GM19467 (cell line): ENCODE measurements around the gene TNNC2.
"Not testable (repeated sequence)": the region's sequence is repeated elsewhere in the genome, so short reads cannot be mapped to it uniquely, and the experiment has no call there.

Source experiments
- ATAC-seq: cut with Tn5 transposase; IDR thresholded peaks from one replicate; pipeline ENCODE4 v1.9.1; 2021; ENCODE audit warnings: mild to moderate bottlenecking, moderate library complexity; ENCODE audit not compliant: unreplicated experiment

Gene TNNC2

DNA sequence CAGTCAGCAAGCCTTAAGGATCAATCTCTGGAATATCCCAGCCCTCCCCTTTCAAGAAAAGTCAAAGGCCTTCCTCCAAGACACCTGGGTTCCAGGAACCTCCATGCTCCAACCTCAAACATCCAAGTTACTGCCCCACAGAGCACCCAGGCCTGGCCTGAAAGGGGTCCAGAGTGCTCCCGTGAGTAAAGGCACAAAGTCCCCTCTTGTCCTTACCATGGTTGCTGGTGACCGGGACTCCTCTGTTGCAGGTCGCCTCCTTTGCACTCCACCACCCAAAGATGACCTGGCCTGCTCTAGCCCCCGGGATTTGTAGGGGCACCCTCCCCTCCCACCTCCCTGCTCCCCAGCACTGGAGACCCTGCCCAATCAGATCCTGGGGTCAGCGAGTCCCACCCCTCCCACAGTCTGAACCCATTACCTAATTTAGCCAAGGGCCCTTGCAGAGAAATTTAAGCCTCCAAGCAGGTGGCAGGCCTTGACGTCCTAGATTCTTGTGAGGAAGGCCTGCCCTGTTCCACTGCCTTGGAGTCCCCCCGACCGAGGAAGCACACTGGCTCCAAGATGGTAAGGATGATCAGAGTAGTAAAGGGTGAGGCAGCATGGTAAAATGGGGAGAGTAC lies at the start of gene TNNC2:
Gene TNNC2 (minus strand): TSS at position 283 of the 623 bp plus-strand sequence. CDS start 64 bp downstream, at position 219.
- ATAC-seq, result no peak

GRCh38 chr20:45874576-45874975 lies 47.5 kb upstream of the TNNC2 start:
- ATAC-seq, result no peak

DNA sequence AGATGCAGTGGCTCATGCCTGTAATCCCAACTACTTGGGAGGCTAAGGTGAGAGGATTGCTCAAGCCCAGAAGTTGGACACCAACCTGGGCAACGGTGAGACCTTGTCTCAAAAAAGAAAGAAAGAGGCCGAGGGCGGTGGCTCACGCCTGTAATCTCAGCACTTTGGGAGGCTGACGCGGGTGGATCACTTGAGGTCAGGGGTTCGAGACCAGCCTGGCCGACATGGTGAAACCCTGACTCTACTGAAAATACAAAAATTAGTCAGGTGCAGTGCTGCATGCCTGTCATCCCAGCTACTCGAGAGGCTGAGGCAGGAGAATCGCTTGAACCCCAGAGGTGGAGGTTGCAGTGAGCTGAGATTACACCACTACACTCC lies 47.0 kb upstream of the TNNC2 start:
- ATAC-seq, result not testable (repeated sequence)

GRCh38 chr20:45873409-45874103 lies 46.4 kb upstream of the TNNC2 start:
- no peak for ATAC-seq

- ATAC-seq, result no peak
Observed at GRCh38 chr20:45872626-45873025, 45.5 kb upstream of the TNNC2 start.

DNA sequence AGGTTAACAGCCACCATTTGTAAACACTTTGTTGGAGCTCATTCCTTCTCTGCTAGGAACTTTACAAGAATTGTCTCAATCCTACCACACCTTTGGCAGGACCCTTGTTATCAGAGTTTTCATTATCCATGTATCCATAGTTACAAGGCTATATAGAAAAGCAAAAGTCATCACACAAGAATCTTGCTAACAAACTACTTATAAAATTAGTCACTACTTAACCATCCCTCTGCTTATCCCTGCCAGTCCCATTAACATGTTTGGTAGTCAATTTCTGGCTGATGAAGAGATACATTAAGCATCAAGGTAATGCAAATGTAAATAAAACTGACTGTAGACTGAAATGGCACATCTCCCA lies 40.7 kb upstream of the TNNC2 start:
- ATAC-seq, result no peak

DNA sequence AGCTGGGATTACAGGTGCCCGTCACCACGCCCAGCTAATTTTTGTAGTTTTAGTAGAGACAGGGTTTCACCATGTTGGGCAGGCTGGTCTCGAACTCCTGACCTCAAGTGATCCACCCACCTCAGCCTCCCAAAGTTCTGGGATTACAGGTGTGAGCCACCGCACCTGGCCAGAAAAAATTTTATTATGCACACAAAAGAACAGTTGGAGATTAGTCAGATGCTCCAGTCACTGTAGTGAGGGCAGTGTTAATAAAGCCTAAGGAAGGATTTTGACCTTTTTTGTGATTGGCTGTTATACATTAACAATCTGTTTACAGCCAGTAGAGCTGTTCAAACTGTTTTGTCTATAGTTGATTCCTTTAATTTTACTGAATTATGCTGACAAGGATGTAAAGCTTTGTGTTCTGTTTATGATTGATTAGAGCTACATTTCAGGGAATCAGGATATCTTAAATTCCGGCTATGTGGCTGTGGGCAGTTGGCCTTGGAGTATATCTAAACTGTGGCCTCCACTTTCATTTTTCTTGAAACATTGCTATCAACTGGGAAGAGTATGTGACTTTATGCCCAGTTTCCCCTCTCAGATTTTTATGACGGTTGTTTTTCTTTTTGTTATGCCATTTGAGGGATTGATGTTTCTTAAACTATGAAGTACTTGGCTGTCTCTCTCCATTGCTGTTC lies 40.2 kb upstream of the TNNC2 start:
- ATAC-seq, result no peak

DNA sequence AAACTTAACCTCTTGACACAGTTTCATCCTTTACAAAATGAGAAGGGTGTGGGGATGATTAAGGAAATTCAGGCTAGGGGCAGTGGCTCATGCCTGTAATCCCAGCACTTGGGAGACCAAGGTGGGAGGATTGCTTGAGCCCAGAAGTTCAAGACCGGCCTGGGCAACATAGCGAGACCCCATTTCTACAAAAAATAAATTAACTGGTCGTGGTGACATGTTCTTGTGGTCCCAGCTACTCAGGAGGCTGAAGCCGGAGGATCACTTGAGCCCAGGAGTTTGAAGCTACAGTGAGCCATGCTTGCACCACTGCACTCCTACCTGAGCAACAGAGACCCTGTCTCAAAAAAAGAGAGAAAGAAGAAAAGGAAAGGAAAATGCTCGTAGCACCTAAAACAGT lies 39.3 kb upstream of the TNNC2 start:
- no peak for ATAC-seq

DNA sequence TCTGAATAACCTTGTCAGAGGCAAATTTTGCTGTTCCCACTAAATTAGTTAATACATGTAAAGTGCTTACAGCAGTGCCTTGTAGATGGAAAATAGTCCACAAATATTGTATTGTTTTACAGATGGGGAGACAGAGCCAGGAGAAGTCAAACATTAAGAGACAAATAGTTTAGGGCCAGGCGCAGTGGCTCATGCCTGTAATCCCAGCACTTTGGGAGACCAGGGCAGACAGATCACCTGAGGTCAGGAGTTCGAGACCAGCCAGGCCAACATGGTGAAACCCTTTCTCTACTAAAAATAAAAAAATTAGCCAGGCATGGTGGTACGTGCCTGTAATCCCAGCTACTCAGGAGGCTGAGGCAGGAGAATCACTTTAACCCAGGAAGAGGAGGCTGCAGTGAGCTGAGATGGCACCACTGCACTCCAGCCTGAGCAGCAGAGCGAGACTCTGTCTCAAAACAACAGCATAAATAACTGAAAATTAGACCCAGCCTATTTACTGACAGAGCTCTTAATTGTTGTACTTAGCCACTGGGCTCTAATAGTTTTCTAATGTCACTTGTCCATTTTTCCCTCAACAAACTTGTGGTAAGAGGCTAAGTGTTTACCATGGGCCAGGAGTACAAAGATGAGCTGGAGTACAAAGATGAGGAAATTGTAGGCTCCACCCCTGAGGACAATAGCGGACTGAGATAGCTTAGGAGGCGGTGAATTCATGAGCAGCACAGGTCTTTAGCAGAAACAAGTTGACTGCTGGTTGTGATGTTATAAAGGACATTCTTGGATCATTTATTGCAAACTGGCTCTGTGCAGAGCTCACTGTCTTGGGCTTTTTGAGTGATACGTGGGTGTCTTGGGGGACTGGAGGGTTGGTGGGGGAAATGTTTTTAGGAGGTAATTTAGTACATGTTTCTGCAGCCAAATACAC lies 36.7 kb upstream of the TNNC2 start:
- ATAC-seq, result no peak

DNA sequence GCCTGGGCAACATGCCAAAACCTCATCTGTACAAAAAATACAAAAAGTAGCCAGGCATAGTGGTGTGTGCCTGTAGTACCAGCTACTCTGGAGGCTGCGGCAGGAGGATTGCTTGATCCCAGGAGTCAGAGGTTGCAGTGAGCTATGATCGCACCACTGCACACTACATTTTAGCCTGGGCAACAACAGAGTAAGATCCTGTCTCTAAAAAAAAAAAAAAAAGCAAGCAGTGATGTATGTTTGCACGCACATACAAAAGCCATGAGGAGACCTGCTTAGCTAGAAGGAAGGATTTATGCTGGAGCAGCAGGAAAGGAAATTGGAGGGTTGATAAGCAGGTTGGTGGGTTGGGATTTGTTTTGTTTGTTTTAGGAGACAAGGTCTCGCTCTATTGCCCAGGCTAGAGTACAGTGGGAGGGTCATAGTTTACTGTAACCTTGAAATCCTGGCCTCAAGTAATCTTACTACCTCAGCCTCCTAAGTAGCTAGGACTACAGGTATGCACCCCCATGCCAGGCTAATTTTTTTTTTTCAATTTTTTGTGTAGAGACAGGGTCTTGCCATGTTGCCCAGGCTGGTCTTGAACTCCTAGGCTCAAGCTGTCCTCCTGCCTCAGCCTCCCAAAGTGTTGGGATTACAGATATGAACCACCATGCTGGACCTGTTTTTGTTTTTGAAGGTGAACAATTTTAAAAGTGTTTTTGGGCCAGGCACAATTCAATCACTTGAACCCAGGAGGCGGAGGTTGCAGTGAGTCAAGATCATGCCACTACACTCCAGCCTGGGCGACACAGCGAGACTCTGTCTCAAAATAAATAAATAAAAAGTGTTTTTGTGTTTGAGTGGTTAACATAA lies 34.3 kb upstream of the TNNC2 start:
- no peak for ATAC-seq

DNA sequence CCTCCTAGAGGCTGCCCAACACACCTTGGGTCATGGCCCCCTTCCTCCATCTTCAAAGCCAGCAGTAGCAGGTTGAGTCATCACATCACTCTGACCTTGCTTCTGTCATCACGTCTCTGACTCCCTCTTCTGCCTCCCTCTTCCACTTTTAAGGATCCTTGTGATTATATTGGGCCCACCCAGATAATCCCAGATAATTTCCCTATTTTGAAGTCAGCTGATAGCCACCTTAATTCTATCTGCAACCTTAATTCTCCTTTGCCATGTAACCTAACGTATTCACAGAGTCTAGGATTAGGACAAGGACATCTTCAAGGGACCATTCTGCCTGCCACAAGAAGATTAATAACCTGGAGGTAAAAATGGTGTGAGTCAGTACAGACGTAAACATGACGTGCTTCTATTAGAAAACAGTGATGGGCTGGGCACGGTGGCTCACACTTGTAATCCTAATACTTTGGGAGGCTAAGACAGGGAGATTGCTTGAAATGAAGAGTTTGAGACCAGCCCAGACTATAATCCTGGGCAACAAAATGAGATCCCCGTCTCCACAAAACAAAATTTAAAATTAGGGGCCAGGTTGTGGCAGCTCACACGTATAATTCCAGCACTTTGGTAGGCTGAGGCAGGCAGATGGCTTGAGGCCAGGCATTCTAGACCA lies 33.6 kb upstream of the TNNC2 start:
- no peak for ATAC-seq

GRCh38 chr20:45859916-45860315 lies 32.8 kb upstream of the TNNC2 start:
- ATAC-seq, result no peak

GRCh38 chr20:45857882-45858216 lies 30.7 kb upstream of the TNNC2 start:
- peak; percentile 4 for ATAC-seq

DNA sequence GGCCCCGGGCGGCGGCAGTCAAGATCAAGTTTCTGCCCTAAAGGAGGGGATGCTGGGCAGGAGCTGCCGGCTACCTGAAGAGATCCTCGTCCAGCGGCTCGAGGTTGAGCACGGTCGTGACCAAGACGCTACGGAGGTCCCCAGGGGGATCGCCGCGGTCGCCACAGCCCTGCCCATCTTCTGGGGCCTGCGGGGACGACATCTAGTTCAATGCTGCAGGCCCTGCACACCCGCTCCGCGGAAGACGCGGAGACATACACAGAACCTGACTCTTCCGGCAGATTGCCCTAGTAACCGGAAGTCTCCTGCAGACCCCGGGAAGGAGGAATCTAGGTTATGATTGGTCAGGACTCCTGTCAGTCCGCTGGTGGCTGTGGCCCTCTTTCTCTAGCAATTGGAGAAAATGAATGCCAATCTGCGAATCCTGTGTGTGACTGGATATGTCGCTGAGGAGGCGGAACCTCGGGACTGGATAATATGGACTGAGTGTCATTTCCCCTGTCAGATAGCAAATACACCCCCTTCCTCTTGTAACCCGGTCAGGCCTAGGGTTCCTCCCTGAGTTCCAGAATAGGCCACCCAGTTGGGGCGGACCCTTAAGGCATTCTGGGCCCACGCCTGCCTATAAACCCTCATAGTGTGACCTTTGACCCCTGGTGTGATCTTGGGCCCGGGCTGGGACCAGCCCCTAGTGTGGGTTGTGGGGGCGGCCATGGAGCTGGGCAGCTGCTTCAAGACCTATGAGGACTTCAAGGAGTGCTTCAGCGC lies 30.2 kb upstream of the TNNC2 start, which contains the start of the genes ACOT8 and ZSWIM3:
Gene ACOT8 (minus strand): TSS at position 279 of the 768 bp plus-strand sequence. CDS start 77 bp downstream, at position 202.
Gene ZSWIM3 (plus strand): TSS at position 501 of the 768 bp plus-strand sequence. CDS start 212 bp downstream, at position 713.
- ATAC-seq, result peak; percentile 96

DNA sequence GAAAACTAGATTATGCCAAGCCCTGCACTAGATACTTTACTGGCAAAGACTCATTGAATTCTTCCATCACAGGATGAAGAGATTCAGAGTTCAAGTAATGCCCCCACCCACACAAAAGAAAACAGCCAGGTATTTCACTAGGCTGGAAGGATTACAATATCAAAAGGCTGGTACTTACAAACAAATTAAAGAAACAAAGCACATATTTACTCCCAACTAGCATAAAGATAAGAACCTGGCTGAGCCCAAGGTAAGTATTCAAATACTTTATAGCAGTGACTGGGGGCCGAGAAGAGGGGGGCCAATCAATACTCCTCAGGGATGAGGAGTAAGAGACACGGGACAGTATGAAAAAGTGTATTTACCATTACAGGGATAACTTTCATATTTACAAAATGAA lies 26.4 kb upstream of the TNNC2 start:
- no peak for ATAC-seq

GRCh38 chr20:45852326-45852725 lies 25.2 kb upstream of the TNNC2 start:
- ATAC-seq, result no peak

DNA sequence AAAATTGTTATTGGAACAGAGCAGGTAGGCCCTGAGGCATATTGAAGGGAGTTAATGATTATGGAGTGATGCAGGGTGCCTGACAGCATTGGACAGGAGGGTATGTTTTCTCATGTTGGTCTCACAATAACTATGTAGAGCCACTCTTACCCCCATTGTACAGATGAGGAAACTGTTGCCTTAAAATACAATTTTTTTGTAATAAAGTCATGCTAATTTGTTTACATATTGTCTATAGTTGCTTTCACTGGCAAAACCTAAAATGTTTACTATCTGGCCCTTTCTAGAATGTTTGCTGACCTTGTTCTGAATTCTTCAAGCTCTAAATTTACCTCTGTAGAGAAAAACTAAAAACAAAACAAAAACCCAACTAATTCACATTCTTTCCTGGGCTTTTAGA lies 24.4 kb upstream of the TNNC2 start:
- no peak for ATAC-seq

DNA sequence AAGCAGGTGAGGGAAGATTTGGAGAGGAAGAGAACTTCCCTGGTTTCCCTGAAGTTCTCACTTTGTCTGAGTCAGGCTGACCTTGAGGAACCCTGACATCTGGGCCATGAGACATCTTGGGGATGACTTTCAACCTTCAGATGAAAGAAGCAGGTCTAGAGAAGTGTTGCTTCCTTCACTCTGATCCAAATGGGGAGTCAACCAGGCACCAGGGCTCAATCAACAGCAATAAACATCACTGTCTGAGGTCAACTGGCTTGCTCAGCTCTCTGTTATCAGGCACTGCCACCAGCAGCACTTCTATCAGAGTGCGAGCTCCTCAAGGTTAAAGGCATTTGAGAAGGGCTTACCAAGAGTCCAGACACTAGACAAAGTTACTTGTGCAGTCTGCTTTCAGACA lies 23.8 kb upstream of the TNNC2 start:
- no peak for ATAC-seq

GRCh38 chr20:45850238-45850637 lies 23.1 kb upstream of the TNNC2 start:
- ATAC-seq, result no peak
